Measurements from ENCODE around the gene CSRP1.
"Not testable (repeated sequence)": the region's sequence is repeated elsewhere in the genome, so short reads cannot be mapped to it uniquely, and the experiment has no call there.

The CSRP1 gene

DNA sequence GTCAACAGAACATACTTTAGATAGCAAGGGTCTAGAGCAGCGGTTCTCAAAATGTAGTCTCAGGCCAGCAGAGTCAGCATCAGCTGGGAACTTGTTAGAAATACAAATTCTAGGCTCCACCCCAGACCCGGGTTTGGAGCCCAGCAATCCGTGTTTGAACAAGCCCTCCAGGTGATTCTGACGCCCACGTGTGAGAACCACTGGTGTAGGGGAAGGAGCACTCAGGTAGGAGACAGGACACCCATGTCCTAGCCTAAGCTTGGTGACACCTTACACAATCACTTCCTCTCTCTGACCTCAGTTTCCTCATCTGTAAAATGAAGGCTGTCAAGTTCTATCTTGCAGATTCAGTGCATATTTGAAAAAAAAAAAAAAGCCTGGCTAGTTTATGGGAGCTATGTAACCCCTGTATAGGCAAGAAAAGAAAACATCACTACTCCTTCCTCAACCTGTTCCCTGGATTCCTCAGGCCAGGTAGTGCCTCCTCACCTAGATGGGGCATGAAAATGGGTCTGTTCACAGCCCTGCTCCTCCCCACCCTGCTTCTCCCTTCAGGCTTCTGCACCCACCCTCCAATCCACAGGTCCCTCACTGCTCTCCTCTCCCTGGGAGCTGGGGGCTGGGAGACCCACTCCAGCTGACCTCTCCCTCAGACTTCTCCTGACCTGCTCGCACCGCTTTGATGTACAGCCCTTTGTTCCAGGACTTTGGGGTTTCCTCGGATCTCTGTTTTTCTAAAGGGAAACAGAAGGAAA is 30.8 kb downstream of the CSRP1 start:
- DNase-seq: no peak

GRCh38 chr1:201475130-201475529 is 31.8 kb downstream of the CSRP1 start:
- no peak for DNase-seq

DNA sequence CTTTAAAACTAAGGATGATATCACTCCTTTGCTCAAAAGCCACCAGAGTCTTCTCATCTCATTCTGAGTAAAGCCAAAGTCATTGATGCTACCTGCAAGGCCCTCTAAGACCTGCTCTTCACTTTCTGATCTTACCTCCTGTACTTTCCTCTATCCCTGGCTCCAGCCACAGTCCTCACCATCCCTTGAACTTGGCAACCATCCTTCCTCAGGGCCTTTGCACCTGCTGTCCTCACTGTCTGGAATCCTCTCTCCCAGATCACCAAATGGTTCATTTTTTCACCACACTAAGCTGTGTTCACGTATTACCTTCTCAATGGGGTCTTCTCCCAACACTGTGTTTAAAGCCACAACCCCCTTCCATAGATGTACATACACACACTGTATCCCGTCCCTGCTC is 33.6 kb downstream of the CSRP1 start:
- DNase-seq: no peak

DNA sequence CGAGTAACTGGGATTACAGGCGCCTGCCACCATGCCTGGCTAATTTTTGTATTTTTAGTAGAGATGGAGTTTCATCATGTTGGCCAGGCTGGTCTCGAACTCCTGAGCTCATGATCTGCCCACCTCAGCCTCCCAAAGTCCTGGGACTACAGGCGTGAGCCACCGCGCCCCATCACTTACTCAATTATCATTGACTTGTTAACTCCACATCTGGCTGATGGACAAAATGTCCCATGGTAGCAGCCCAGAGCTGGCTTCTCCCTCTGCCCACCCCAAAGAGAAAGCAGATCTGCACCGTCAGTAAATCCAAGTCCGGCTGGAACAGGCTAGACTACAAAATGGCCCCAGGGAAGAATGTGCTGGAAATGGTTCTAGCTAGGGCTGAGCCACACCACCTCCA is 34.6 kb downstream of the CSRP1 start:
- not testable (repeated sequence) for DNase-seq

DNA sequence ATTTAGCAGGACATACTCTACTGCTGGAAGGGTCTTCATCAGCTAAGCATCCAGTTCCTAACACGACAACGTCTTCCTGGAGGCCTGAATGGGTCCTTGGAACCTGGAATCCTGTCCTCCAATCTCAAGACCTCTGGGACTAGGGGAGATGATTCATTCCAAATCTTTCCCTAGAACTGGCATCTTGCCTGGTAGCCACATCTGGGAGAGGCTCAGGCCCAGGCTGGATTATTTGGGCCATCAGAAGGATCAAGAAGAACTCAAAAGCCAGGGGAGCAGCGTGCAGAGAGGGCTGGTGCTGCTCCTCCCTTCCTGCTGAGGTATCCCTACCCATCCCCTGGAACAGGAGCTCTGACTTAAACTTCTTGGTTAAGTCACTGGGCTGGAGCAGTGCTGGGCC is 35.2 kb downstream of the CSRP1 start:
- DNase-seq: no peak

DNA sequence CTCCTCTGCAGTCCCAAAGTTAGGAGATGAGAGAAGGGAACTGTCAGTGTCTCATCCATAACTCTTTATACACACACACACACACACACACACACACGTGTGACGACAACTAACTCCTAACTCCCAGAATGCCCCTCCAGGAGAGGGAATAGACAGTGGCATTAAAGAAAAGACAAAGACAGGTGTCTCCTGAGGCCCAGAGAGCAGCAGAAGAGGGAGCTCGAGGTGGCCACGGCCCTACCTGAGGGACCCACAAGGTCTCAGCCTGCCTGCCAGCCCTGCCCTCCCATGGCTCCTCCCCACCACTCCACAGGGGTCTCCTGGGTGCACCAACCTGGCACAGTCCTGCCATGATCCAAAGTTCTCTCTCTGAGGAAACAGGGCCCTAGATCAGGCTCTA is 36.3 kb downstream of the CSRP1 start:
- DNase-seq: no peak

DNA sequence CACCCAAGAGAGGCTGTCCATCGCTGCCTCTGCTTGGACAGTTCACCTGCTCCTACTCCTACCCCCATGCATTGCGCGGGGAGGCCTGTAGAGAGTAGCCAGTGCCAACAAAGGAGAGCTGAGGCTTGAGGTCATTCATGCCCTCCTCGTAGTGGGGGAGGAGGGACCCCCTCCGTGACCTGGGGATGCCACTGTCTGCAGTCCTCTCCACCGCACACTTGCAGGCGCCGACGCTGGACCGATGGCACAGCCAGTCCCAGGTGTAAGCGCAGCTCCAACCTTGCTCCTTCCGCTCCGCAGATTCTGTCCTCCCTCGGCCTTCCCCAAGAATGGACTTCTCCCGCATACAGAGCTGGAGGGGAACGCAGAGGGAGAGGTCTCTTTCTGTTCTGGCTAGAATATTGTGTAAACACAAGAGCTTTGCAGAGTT is 37.3 kb downstream of the CSRP1 start:
- DNase-seq: no peak

GRCh38 chr1:201468844-201469644 is 37.9 kb downstream of the CSRP1 start, which contains the start of gene PHLDA3:
Gene PHLDA3 (minus strand): TSS chr1:201469188. CDS start chr1:201468786, 402 bp downstream.
- peak; percentile 37 for DNase-seq

- DNase-seq: no peak
Measured at GRCh38 chr1:201468501-201468843, 38.5 kb downstream of the CSRP1 start.

DNA sequence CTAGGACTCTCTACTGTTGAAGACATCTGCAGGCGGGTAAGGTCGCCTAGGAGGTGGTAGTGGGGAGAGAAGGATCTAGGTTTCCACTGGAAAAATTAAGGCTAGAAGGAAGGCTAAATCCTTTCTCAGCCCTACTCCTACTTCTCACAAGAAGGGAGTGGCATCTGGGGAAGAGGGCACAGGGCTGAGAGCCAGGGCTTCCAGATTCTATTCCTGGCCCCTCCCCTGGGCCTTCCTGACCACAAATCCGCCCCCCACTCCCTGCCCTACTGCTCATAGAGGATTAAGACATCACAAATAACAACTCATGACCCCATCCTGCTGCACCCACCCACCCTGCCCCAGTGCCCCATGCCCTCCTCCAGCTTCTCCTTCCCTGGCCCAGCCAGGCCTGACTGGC is 40.4 kb downstream of the CSRP1 start:
- no peak for DNase-seq

- DNase-seq: no peak
Measured at GRCh38 chr1:201465698-201466290, 41.1 kb downstream of the CSRP1 start.

DNA sequence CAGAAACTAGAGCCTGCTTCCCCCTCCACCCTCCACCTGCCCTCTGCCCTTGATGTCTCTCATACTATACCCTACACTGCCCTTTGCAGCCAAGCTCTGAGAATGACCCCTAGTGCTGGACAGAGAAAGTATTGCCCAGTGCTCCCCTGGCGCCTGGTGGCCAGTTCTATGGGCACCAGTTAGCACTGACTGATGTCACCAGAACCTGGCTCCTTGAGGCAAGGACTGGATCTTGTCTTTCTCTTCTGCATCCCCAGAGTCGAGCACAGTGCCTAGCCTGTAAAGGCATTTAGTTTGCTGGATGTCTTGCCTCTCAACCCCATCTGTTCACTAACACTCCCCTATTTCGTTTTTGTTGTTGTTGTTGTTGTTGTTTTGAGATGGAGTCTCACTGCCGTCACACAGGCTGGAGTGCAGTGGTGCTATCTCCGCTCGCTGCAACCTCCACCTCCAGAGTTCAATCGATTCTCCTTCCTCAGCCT is 43.8 kb downstream of the CSRP1 start:
- no peak for DNase-seq

GRCh38 chr1:201461645-201462441 is 45.1 kb downstream of the CSRP1 start:
- DNase-seq: no peak

GRCh38 chr1:201460814-201461644 is 45.9 kb downstream of the CSRP1 start:
- no peak for DNase-seq

- DNase-seq: no peak
Measured at GRCh38 chr1:201459775-201460174, 47.1 kb downstream of the CSRP1 start.

DNA sequence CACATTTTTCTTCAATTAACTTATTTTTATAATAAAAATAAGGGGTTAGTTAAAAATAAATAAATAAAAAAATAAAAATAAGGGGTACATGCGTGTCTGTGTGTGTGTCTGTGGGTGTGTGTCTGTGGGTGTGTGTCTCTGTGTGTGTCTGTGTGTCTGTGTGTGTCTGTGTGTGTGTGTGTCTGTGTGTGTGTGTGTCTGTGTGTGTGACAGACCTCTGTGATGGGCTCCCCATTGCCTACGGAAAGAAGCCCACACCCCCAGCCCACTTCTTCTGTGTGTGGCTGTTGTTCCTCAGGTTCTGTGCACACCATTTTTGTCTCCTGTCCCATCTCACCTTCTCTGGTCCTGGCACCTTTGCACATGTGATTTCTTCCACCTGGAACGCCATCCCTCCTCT is 47.9 kb downstream of the CSRP1 start:
- DNase-seq: no peak

GRCh38 chr1:201457508-201457960 is 49.4 kb downstream of the CSRP1 start:
- DNase-seq: no peak

- DNase-seq: no peak
Measured at GRCh38 chr1:201456499-201457309, 50.2 kb downstream of the CSRP1 start.

GRCh38 chr1:201455098-201455497 is 51.8 kb downstream of the CSRP1 start:
- no peak for DNase-seq

DNA sequence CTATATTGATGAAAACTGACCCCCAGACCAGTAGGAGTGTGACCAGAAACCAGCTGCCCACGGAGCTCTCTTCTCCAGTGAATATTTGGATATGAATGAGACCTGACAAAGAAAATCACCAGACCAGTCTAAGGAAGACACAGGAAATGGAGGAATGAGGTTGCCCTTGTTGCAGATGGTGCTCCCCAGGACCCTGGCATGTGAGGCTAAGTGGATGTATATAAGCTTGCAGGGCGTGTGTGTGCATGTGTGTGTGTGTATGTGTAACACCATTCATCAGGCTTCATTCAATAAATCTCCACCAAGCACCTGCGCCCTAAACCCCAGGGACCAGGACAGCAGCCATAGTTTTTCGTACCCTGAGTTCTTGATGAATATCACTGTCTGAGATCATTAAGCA is 52.3 kb downstream of the CSRP1 start:
- no peak for DNase-seq

- no peak for DNase-seq
Measured at GRCh38 chr1:201452866-201453265, 54.1 kb downstream of the CSRP1 start.
